NCI-H146 treated with DMSO at 0.1 percent for 48 hours (cell line): ENCODE measurements around the gene PSORS1C1.
"Not testable (repeated sequence)": the region's sequence is repeated elsewhere in the genome, so short reads cannot be mapped to it uniquely, and the experiment has no call there.

Experiments
- DNase-seq: peaks from one replicate; lab custom pipeline; 2025; ENCODE audit not compliant: unreplicated experiment; lab: John Stamatoyannopoulos, UW

Gene PSORS1C1

DNA sequence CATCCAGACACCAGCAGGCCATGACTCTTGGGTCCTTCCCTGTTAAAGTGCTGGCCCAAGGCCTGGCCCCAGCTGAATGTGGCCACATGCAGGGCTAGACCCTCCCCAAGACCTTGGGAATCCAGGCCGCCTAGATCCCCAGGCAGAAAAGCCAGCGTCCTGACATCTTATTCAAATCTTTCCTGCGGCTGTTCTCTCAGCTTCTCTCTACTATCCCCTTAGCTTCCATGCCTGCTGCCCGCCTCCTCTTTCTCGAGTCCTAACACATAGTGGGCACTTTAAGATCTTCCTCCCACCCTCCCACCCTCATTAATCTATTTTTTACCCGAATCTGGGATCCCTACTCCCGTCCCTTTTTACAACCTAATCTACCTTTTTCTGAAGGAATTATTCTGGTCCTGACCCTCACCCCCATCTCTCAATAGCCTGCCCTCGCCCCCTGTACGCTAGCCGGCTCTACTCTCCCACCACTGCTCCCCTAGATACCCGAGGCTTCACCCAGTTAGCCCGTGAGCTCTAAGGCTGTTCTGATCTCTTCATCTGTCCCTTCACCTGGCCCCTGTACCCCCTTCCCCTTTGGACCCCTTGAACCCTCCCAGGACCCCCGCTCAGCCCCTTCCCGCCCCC lies 43.0 kb downstream of the PSORS1C1 start, which contains the start of gene CCHCR1:
CCHCR1 (minus strand) TSS at position 290 of the 627 bp plus-strand sequence; CDS start at position 88, 202 bp downstream.
- peak; percentile 36 for DNase-seq

- DNase-seq, result peak; percentile 96
These were observed 43.7 kb downstream of the PSORS1C1 start, which contains the start of gene TCF19 for GRCh38 chr6:31158140-31158862. Gene TCF19 (plus strand): TSS chr6:31158589. CDS start chr6:31159470, 881 bp downstream.

- DNase-seq, result peak; percentile 10
These were observed 44.6 kb downstream of the PSORS1C1 start for GRCh38 chr6:31158863-31159855.

DNA sequence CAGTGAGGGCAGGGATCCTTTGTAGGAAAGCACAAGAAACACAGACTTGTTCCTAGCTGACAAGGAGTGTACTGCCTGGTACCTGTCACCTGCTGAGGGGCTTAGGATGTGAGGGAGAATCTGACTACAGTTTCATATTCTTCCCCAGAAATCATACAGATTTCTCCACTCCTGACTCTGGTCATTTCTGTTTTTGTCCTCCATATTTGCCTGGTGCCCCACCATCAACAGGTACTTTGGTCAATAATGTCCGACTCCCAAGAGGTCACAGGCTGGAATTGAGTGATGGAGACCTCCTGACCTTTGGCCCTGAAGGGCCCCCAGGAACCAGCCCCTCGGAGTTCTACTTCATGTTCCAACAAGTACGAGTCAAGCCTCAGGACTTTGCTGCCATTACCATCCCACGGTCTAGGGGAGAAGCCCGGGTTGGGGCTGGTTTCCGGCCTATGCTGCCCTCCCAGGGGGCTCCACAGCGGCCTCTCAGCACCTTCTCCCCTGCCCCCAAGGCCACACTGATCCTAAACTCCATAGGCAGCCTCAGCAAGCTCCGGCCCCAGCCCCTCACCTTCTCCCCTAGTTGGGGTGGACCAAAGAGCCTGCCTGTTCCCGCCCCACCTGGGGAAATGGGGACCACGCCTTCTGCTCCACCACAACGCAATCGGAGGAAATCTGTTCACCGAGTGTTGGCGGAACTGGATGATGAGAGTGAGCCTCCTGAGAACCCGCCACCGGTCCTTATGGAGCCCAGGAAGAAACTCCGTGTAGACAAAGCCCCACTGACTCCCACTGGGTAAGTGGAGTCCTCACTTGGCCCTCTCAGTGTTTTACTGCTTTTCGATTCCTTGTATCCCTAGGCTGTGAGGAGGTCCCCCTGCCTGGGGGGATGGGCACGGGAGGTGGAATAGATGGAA lies 46.9 kb downstream of the PSORS1C1 start:
- no peak for DNase-seq

DNA sequence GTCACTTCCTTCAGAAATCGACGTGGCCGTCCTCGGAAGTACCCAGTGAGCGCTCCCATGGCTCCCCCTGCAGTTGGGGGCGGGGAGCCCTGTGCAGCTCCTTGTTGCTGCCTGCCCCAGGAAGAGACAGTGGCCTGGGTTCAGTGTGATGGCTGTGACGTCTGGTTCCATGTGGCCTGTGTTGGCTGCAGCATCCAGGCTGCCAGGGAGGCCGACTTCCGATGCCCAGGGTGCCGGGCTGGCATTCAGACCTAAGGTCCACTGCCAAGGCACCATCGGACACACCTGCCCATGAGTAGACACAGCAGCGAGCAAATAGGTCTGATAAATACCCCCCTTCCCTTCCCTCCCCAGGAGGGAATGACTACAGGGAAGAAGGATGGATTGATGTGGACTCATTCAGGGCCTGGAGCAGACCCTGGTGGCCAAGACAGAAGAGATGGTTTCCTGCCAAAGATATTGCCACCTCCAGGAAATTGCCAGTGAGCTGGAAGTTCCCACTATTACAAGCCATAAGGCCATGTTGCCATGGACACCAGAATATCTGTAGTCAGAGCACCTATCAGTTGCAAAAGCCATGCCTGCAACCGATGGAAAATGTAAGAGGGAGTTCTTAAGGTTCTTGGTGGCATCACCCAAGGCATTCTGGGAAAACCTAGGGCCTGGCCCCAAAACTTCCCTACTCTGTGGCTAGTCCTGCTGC lies 48.0 kb downstream of the PSORS1C1 start:
- DNase-seq, result no peak

GRCh38 chr6:31163922-31164321 lies 49.3 kb downstream of the PSORS1C1 start:
- no peak for DNase-seq

- not testable (repeated sequence) for DNase-seq
These were observed 50.0 kb downstream of the PSORS1C1 start for GRCh38 chr6:31164475-31165063.

DNA sequence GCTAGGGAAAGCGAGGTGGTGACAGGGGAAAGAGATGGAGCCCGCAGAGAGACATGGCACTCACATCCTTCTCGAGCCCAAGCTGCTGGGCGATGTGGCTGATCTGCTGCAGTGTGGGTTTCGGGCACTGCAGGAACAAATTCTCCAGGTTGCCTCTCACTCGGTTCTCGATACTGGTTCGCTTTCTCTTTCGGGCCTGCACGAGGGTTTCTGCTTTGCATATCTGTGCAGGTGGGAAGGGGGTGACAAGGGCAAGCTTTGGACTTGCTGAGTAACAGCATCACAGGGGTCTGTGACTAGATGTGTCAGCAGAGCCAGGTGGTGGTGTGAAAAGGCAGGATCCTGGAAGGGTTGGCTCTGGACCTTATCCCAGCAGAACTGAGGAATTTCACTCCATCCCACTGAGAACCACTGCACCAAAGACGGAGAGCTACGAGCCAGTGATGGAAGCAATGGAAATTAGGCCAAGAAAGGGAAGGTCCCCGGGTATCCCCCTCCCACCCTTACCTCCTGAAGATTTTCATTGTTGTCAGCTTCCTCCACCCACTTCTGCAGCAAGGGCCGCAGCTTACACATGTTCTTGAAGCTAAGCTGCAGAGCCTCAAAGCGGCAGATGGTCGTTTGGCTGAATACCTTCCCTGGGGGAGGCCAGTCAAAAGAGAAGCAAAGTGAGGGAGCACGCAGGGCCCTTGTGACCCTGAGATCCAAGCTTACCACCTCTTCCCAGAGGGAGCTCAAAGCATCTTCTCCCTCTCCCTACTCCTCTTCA lies 50.6 kb downstream of the PSORS1C1 start:
- not testable (repeated sequence) for DNase-seq

DNA sequence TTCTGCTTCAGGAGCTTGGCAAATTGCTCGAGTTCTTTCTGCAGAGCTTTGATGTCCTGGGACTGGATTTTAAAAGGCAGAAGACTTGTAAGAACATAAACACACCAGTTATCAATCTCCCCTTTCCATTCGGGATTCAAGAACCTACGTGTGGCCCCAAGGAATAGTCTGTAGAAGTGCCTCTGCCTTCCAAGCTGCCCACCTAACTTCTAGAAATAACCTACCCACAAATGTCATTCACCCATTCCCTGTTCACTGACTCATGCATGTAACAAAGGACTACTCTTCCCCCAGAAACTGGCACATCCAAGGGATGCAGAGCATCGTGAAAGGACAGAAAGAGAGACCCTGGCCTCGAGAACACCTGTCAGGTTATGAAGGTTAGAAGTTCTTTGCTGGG lies 51.4 kb downstream of the PSORS1C1 start:
- DNase-seq, result no peak

DNA sequence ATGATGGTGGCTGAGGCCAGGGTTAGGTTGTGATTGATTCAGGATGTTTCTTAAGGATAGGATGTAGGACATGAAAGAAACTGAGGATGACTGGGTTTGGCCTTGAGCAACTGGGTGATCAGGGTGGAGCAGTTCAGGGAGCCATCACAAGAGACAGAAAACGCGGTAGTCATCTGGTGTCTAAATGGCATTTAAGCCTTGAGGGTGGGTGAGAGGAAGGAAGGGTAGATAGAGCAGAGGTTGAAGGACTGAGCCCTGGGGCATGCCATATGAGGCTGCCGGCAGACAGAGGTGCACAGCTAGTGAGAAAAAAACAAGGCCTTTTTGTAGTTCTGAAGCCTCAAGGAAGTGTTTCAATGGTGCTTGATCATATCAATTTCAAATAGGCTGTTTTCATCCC lies 54.0 kb downstream of the PSORS1C1 start:
- no peak for DNase-seq

GRCh38 chr6:31169123-31169857 lies 54.7 kb downstream of the PSORS1C1 start:
- DNase-seq, result no peak

DNA sequence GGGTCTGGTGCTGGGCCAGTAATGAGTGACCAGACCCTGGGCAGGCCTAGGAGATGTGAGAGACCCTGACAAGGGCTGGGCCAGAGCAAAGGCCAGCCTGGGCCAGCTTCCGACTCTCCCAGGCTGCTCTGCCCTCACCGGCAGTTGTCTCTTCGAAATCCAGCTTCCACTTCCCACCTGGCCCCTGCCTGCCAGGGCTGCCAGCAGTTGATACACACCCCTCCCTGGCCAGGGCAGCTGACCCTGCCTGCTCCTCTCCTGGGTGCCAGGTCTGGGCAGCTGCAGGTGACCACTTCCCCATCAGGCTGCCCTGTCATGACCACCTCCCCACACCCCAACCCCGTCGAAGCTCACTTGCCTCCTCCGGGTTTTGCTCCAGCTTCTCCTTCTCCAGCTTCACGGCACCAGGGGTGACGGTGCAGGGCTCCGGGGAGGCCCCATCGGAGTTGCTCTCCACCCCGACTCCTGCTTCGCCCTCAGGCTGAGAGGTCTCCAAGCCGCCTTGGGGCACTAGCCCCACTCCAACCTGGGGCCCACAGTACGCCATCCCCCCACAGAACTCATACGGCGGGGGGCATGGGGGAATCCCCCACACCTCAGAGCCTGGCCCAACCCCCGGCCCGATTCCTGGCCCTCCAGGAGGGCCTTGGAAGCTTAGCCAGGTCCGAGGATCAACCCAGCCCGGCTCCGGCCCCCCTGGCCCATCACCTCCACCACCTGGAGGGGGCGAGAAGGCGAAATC lies 55.4 kb downstream of the PSORS1C1 start:
- DNase-seq, result not testable (repeated sequence)

- no peak for DNase-seq
These were observed 55.9 kb downstream of the PSORS1C1 start, which contains the start of gene POU5F1 for GRCh38 chr6:31170600-31170881. Gene POU5F1 (minus strand): TSS chr6:31170682. CDS start chr6:31170620, 62 bp downstream.

GRCh38 chr6:31170987-31171671 lies 56.5 kb downstream of the PSORS1C1 start:
- DNase-seq, result no peak

DNA sequence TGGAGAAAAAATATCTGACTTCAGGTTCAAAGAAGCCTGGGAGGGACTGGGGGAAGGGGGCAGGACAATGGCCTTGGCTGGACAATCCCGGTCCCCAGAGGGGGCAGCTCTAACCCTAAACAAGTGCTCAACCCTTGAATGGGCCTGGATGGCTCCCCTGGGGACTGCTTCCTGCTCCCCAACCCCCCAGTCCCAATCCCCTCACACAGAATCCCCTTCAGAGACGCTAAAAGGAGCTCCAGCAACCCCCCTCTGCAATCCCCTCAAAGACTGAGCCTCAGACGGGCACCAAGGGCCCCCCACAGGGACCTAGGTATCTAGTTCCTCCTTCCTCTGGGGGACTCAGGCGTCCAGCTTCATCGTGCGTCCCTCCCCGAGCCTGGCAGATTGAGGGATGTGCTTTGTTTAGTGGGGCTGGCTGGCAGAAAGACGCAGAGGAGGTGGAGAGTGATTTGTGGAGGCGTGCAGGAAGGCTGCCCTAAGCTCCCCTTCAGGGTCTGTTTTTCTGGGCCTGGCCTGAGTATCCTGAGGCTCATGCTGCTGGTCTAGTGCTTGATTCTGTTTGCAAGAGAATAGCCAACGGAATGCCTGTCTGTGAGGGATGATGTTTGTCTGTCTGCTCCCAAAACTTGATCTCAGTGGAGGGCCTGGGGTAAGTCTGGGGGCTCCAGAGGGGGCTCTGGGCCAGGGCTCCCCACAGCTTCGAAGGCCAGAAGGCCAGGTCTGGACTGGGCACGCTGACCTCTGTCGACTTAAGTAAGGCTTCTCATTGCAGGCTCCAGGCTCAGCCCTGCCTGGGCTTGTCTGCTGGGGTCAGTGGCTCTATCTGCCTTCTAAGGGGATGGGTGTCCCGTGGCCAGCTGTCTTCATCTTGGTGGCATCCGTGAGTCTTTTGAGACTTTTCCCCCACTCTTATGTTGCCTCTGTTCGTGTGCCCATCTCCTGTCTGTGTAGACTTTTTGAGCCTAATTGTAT lies 57.6 kb downstream of the PSORS1C1 start:
- no peak for DNase-seq
